GM15510 (cell line): ENCODE results near the gene C19orf25.

Experiments
- POLR2A ChIP-seq: IDR thresholded peaks from 3 replicates; pipeline ENCODE4 v1.6.1; 2011; ENCODE audit warnings: borderline replicate concordance; ENCODE audit not compliant: insufficient read length; ENCODE audit errors: extremely low read depth

C19orf25 gene

DNA sequence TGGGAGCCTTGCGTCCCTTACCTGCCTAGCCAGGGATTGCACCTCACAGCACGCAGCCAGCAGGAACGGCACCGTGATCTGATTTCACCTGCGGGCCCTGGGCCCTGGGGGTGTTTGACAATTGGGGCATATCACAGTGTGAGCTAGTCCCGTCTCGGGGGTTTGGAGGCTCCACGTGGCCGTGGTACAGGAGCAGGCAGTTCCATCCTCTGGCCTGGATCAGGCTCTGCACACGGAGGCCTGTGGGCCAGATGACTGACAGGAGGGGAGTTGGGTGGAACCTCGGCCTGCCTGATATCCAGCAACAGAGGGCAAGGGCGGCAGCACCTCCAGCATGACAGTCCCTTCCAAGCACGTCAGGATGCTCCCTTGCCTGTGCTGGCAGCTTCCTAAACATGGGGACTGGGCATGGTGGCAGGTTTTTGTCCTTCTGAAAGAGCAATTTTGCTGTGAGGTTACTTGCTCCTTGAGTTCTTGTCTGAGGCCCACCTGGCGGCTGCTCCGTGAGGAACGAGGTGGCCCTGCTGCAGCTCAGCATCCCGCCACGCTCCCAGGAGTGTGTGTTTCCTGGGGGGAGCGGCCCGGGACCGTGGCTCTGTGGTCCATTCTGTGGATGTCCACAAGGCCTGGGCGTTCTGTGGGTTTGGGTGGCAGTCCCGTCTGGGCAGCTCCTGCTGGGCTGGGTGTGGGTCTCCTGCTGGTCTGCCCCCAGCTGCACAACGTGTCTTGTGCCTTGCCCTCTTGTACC, 47.1 kb downstream of the C19orf25 start:
- no peak for TF ChIP-seq POLR2A

GRCh38 chr19:1430246-1430645, 48.8 kb downstream of the C19orf25 start:
- TF ChIP-seq POLR2A: no peak

DNA sequence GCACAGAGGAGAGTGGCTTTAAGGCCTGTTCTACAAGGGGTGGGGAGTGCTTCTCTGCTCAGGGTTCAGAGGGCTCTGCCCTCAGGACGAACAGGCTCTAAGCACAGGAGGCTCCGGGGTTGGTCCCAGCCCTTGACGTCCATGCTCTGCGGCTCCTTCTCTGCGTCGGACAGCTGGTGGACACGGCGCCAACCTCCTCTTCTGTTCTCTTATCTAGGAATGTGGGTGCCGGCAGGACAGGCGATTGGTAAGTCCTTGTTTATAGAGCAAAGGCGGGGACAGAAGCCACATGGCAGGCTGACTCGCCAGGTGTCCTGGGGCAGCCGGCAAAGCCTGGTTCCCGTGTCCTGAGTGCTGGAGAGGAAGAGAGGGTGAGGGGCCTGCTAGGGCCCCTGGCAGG, 49.3 kb downstream of the C19orf25 start:
- no peak for TF ChIP-seq POLR2A

GRCh38 chr19:1428738-1429391, 50.1 kb downstream of the C19orf25 start:
- no peak for TF ChIP-seq POLR2A

DNA sequence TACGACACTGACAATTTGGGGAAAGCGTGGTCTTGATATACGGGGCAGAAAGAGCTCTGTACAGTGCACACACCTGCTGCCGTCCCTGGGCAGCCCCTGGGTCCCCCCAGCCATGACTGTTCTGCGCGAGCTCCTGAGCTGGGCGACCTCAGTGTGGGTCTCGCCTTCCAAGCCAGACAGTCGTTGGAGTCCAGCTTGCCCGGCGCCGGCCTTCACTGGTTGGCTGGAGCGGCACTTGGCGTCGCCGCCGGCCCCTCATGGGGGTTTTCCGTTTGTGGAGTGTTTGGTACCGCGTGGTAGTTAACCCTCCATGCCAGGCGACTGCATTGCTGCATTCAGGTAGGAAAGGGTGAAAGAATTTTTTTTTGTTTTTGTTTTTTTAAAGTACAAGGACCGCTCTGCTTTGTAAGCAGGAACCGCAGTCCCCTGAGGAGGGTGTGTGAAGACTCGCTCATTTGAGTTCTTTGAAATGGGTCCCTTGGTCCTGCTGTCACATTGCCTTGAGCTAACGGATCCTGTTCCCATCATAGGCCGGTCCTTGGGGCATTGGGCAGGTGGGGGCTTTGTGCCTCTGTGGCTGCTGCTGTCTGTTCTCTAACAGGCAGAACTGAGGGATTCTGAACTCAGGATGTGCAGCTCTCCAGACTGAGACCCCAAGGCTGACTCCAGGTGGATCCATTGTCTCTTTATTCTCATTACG, 51.6 kb downstream of the C19orf25 start:
- no peak for TF ChIP-seq POLR2A

- TF ChIP-seq POLR2A: no peak
Observed at GRCh38 chr19:1426736-1427135, 52.3 kb downstream of the C19orf25 start.

GRCh38 chr19:1425902-1426301, 53.1 kb downstream of the C19orf25 start:
- no peak for TF ChIP-seq POLR2A

DNA sequence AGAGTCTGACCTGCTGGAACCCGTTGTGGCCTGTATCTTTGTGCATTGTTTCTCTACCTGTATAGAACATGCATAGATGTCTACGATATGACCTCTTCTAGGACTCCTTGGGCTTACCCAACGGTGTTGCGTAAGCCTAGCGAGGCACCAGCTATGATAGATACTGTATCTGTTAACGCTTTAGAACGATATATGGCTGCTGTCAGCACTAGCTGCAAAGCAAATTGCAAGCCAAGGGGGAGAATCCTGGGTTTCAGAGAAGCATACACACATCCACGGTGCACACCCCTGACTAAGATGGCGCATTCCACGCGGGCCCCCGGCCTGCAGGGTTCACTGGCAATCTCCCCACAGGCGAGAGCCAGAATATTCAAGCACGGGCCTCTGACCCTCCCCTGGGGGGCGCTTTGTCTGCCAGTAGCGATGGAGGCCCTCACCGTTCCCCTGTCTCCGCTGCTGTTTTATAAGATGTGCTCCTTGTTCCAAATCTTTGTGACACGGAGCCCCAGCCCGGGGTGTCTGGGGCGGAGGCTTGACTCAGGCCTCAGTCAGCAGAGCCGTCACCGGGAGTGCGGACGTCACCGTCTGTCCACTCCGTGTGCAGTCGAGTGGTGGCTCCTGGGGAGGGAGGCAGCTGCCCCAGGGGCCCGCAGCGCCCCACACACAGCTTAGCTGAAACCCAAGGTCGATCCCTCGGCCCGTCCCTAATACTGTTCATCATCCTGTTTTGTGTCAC, 53.7 kb downstream of the C19orf25 start:
- no peak for TF ChIP-seq POLR2A

GRCh38 chr19:1424192-1424955, 54.6 kb downstream of the C19orf25 start:
- TF ChIP-seq POLR2A: no peak

DNA sequence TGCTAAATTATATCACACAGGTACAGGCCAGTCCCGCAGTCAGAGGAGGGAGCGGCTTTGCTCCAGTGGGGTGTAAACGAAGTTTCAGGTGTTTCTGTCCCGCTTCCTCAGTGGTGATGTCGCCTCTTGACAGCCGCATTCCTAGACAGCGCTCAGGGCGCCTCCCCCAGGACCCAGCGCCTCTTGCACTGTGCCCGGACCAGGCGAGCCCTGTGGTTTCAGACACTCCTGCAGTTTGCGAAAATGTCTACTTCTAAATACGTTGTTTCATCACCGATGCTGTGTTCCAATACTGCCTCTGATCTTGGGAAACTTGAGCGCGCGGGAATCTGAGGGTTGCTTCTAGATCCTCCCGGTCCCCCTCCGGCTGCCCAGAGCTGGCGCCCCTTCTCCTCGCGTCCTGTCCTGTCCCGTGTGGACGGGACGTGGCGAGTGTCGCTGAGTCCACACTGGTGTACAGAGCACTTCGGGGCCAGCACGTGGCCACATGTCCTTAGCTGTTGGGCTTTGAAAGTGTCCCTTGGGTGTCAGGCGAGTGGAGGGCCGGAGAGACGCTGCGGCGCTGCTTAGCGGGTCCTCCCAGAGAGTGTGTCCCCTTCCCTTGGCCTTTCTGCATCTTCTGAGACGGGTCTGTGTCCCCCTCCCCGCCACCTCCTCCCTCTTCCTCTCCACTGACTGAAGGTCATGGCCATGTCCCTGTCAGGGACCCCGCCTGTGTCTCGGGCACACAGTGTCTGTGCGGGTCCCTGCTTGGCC, 55.4 kb downstream of the C19orf25 start:
- TF ChIP-seq POLR2A: no peak
